Measurements from ENCODE around the gene MXRA7.
"Not testable (repeated sequence)": the region's sequence is repeated elsewhere in the genome, so short reads cannot be mapped to it uniquely, and the experiment has no call there.

The MXRA7 gene

GRCh38 chr17:76643553-76644148 is 67.1 kb downstream of the MXRA7 start, which contains the start of gene ST6GALNAC1:
Gene ST6GALNAC1, minus strand, starts transcription at chr17:76643757. Its CDS starts 119 bp downstream, at chr17:76643638.
- no peak for DNase-seq (ENCODE audit: low spot score)

GRCh38 chr17:76642994-76643393 is 67.8 kb downstream of the MXRA7 start:
- no peak for DNase-seq (ENCODE audit: low spot score)

GRCh38 chr17:76642032-76642561 is 68.7 kb downstream of the MXRA7 start:
- DNase-seq (ENCODE audit: low spot score), result no peak

GRCh38 chr17:76641501-76641900 is 69.3 kb downstream of the MXRA7 start:
- DNase-seq (ENCODE audit: low spot score), result no peak

- DNase-seq (ENCODE audit: low spot score), result no peak
These were observed 70.0 kb downstream of the MXRA7 start for GRCh38 chr17:76640550-76641380.

GRCh38 chr17:76638263-76638662 is 72.5 kb downstream of the MXRA7 start:
- DNase-seq (ENCODE audit: low spot score), result no peak

- DNase-seq (ENCODE audit: low spot score), result not testable (repeated sequence)
These were observed 74.1 kb downstream of the MXRA7 start for GRCh38 chr17:76636486-76637206.

GRCh38 chr17:76635659-76636360 is 75.0 kb downstream of the MXRA7 start:
- no peak for DNase-seq (ENCODE audit: low spot score)

GRCh38 chr17:76635039-76635438 is 75.7 kb downstream of the MXRA7 start:
- DNase-seq (ENCODE audit: low spot score), result no peak

GRCh38 chr17:76633628-76634328 is 77.0 kb downstream of the MXRA7 start:
- DNase-seq (ENCODE audit: low spot score), result no peak

GRCh38 chr17:76631821-76632565 is 78.8 kb downstream of the MXRA7 start:
- DNase-seq (ENCODE audit: low spot score), result no peak

- no peak for DNase-seq (ENCODE audit: low spot score)
These were observed 80.6 kb downstream of the MXRA7 start for GRCh38 chr17:76630151-76630550.
